GM08714 (cell line): ENCODE data around the gene MSH2.
"Not testable (repeated sequence)": the region's sequence is repeated elsewhere in the genome, so short reads cannot be mapped to it uniquely, and the experiment has no call there.

Experiments
- H3K4me3 ChIP-seq: fragments of 200-500 bp; sonication (Bioruptor generic); 2 replicates; pipeline ENCODE4 v1.5.1; 2014; ENCODE audit warnings: mild to moderate bottlenecking, low read length, inconsistent platforms
- ZNF274 ChIP-seq: IDR thresholded peaks from 2 replicates; pipeline ENCODE4 v1.6.1; 2012; ENCODE audit warnings: mild to moderate bottlenecking, low read depth, low read length

MSH2 gene

GRCh38 chr2:47389692-47390091 is 13.3 kb upstream of the MSH2 start:
- no peak for TF ChIP-seq ZNF274
- H3K4me3 ChIP-seq = no peak overlapping the region

GRCh38 chr2:47401789-47402554 is 984 bp upstream of the MSH2 start:
- peak overlapping the region; percentile 94 for H3K4me3 ChIP-seq
- no peak for TF ChIP-seq ZNF274

GRCh38 chr2:47402555-47402804 is 476 bp upstream of the MSH2 start:
- TF ChIP-seq ZNF274 = no peak
- peak overlapping the region; percentile 94 for H3K4me3 ChIP-seq

GRCh38 chr2:47403609-47404193 is 745 bp downstream of the MSH2 start:
- TF ChIP-seq ZNF274 = no peak
- H3K4me3 ChIP-seq = peak overlapping the region; percentile 94

DNA sequence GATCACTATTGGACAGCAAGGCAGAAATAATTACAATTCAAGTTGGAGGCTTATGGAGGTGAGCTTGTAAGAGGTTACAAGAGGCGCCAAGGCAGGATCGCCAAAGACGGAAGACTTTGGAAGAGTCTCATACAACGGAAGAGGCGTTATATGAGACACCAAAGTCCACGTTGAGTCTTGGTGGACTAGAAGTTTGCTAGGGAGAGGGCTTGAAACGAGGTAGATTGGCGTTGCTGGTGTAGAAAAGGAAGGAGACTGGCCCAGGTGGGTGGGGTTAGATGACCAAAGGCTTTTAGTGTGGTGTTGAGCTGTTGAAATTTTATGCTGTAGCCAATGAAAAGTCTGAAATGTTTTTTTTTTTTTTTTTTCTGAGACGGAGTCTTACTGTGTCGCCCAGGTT is 1.4 kb downstream of the MSH2 start:
- TF ChIP-seq ZNF274 = no peak
- peak overlapping the region; percentile 94 for H3K4me3 ChIP-seq

DNA sequence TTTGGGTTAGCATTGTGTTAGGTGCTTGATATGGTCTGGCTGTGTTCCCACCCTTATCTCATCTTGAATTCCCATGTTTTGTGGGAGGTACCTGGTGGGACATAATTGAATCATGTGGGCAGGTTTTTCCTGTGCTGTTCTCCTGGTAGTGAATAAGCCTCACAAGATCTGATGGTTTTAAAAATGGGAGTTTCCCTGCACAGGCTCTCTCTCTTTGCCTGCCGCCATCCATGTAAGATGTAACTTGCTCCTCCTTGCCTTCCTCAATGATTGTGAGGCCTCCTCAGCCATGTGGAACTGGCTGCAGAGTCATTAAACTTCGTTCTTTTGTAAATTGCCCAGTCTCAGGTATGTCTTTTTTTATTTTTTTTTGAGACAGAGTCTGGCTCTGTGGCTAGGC is 2.8 kb downstream of the MSH2 start:
- no peak for TF ChIP-seq ZNF274

DNA sequence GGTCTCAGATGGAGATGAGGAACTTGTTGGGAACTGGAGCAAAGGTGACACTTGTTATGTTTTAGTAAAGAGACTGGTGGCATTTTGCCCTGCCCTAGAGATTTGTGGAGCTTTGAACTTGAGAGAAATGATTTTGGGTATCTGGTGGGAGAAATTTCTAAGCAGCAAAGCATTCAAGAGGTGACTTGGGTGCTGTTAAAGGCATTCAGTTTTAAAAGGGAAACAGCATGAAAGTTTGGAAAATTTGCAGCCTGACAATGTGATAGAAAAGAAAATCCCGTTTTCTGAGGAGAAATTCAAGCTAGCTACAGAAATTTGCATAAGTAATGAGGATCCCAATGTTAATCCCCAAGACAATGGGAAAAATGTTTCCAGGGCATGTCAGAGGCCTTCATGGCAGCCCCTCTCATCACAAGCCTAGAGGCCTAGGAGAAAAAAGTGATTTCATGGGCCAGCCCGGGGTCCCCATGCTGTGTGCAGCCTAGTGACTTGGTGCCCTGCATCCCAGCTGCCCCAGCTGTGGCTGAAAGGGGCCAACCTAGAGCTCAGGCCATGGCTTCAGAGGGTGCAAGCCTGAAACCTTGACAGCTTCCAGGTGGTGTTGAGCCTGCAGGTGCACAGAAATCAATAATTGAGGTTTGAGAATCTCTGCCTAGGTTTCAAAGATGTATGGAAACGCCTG is 3.8 kb downstream of the MSH2 start:
- not testable (repeated sequence) for H3K4me3 ChIP-seq

More for the DNA sequence above, 2.8 kb downstream of the MSH2 start:
- H3K4me3 ChIP-seq = no peak overlapping the region

DNA sequence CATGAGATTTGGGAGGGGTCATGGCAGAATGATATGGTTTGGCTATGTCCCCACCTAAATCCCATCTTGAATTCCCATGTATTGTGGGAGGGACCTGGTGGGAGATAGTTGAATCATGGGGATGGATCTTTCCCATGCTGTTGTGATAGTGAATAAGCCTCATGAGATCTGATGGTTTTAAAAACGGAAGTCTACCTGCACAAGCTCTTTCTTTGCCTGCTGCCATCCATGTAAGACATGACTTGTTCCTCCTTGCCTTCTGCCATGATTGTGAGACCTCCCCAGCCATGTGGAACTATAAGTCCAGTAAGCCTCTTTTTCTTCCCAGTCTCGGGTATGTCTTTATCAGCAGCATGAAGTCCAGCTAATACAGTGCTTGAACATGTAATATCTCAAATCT is 5.0 kb downstream of the MSH2 start:
- not testable (repeated sequence) for H3K4me3 ChIP-seq

DNA sequence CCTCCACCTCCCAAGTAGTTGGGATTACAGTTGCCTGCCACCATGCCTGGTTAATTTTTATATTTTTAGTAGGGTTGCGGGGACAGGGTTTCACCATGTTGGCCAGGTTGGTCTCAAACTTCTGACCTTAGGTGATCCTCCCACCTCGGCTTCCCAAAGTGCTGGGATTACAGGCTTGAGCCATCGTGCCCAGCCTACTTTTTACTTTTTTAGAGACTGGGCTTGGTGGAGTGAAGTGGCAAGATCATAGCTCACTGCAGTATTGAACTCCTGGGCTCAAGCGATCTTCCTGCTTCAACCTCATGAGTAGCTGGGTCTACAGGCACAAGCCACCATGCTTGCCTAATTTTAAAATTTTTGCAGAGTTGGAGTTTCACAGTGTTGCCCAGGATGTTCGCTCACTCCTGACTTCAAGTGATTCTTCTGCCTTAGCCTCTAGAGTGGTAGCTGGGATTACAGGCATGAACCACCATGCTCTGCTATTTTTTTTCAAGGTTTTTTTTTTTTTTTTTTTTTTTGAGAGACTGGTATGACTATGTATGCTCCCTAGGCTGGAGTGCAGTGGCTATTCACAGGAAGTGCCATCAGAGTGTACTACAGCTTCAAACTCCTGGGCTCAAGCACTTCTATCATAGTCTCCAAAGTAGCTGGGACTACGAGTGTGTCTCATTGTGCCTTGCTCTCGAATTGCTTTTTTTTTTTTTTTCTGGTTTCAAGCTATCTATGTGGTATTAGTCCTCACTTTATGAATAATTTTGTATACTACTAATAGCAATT is 11.9 kb downstream of the MSH2 start:
- no peak for TF ChIP-seq ZNF274
- H3K4me3 ChIP-seq = no peak overlapping the region

DNA sequence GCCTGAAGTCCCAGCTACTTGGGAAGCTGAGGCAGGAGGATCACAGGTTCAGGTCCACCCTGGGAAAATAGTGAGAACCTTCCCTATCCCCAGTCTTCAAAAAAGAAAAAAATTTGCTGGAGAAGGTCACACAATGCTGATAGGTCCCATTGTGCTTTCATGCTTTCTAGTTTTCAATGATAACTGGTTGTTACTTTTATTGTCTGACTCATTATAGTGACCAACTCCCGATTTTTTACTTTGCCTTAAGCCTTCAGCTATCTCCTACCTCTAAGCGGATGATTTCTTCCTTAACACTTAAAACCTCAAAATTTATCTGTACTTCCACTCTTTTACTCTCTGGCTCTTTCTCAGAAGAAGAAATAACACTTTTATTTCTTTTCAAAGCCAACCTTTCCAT is 17.3 kb downstream of the MSH2 start:
- TF ChIP-seq ZNF274 = no peak
- no peak overlapping the region for H3K4me3 ChIP-seq

DNA sequence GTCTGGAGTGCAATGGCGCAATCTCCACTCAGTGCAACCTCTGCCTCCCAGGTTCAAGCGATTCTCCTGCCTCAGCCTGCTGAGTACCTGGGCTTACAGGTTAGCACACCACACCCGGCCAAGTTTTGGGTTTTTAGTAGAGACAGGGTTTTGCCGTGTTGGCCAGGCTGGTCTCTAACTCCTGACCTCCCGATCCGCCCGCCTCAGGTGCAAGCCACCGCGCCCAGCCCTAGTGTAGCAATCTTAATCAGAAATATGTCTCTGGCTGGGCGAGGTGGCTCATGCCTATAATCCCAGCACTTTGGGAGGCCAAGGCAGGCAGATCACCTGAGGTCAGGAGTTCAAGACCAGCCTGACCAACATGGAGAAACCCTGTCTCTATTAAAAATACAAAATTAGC is 17.7 kb downstream of the MSH2 start:
- H3K4me3 ChIP-seq = not testable (repeated sequence)

DNA sequence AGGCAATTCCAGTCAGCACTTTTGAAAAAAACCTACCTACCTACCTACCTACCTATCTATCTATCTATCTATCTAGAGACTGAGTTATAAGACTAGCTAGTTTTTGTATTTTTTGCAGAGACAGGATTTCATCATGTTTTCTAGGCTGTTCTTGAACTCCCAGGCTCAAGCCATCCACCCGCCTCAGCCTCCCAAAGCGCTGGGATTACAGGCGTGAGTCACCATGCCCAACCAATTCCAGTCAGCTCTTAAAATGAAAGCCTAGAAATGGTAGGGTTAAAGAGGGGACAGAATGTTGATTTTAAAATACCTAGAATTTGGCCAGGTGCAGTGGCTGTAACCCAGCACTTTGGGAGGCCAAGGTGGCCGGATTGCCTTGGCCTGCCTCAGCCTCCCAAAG is 19.1 kb downstream of the MSH2 start:
- TF ChIP-seq ZNF274 = no peak
- H3K4me3 ChIP-seq = no peak overlapping the region

- H3K4me3 ChIP-seq = no peak overlapping the region
- no peak for TF ChIP-seq ZNF274
Observed at GRCh38 chr2:47422560-47422959, 19.6 kb downstream of the MSH2 start.

DNA sequence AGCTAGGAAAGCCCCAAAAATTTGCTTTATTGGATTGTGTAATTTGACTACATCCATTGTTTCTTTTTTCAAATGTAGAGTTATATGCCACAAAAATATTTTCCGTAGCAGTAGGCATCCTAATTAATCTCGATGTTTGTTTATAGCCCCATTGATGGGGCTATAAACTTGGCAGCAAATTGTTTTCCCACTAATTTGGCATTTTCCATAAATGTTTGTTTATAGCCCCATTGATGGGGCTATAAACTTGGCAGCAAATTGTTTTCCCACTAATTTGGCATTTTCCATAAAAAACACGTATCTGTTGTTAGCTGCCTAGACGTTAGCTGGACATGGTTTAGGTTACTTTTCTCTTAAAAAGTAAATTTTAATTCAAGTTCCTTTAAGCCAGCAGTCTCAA is 23.8 kb downstream of the MSH2 start:
- H3K4me3 ChIP-seq = no peak overlapping the region
- TF ChIP-seq ZNF274 = no peak

- no peak for TF ChIP-seq ZNF274
- no peak overlapping the region for H3K4me3 ChIP-seq
Observed at GRCh38 chr2:47429795-47430194, 26.8 kb downstream of the MSH2 start.

DNA sequence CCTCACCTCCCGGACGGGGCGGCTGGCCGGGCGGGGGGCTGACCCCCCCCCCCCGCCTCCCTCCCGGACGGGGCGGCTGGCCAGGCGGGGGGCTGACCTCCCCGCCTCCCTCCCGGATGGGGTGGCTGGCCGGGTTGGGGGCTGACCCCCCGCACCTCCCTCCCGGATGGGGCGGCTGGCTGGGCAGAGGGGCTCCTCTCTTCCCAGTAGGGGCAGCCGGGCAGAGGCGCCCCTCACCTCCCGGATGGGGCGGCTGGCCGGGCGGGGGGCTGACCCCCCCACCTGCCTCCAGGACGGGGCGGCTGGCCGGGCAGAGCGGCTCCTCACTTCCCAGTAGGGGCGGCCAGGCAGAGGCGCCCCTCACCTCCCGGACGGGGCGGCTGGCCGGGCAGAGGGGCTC is 30.1 kb downstream of the MSH2 start:
- not testable (repeated sequence) for H3K4me3 ChIP-seq

GRCh38 chr2:47433445-47433844 is 30.5 kb downstream of the MSH2 start:
- not testable (repeated sequence) for H3K4me3 ChIP-seq
